ENCODE results near the gene GCDH. TPM values are rescaled to one million over a fixed set of nuclear protein-coding genes. Genes with fewer than 3 reads are reported as not detected.

GCDH gene
- total RNA-seq, 1 experiment from 2014 or later, result 53.2 TPM

GRCh38 chr19:12943437-12944044, 52.6 kb downstream of the GCDH start:
- H2BK15ac ChIP-seq (ENCODE audit: low read depth, low read length), result no peak overlapping the region
- H3K4me2 ChIP-seq (ENCODE audit: insufficient read depth, insufficient read length, low read length), result no peak overlapping the region
- peak overlapping the region in 1 of 2 experiments; percentile 61; a peak in 3 of 5 replicates for H3K4me3 Mint-ChIP-seq
- no peak overlapping the region for H2AK5ac ChIP-seq (ENCODE audit: insufficient read length, low read length)
- H3K27me3 Mint-ChIP-seq (ENCODE audit: low read depth), result no peaks in the 10 kb centered on the region; the same call in 1 of the 2 replicates
- no peak overlapping the region for H2AFZ ChIP-seq (ENCODE audit: low read length)
- H3K18ac ChIP-seq (ENCODE audit: insufficient read length, low read depth, low read length), result no peak overlapping the region
- H3K9me3 Mint-ChIP-seq, result peaks cover 0 to 3% of the 10 kb centered on the region in 2 experiments; a peak in 1 of 5 replicates
- TF ChIP-seq CTCF (conservative IDR thresholded peaks at IDR 0.05), result no peak
- H3K4ac ChIP-seq (ENCODE audit: low read depth, low read length), result no peak overlapping the region
- H4K20me1 ChIP-seq (ENCODE audit: control insufficient read depth, insufficient read depth, insufficient read length), result no peaks in the 10 kb centered on the region
- H3K27ac Mint-ChIP-seq, result peak overlapping the region in 2 of 3 experiments; percentile 59 to 93; a peak in 3 of 7 replicates
- H3K9ac ChIP-seq (ENCODE audit: extremely low read depth, insufficient read length, low read length), result no peak overlapping the region
- no peak overlapping the region for H2BK120ac ChIP-seq (ENCODE audit: low read depth, low read length, poor library complexity, severe bottlenecking)
- peaks cover 21 to 42% of the 10 kb centered on the region in 2 experiments for H3K4me1 Mint-ChIP-seq
- no peak overlapping the region for H2BK5ac ChIP-seq (ENCODE audit: insufficient read length, low read length)
- H2BK20ac ChIP-seq (ENCODE audit: low read depth, low read length, poor library complexity, severe bottlenecking), result no peak overlapping the region
- H4K8ac ChIP-seq (replicated peaks; ENCODE audit: insufficient read length, low read depth, low read length), result no peak overlapping the region
- H4K91ac ChIP-seq (ENCODE audit: insufficient read length, low read depth, low read length), result no peak overlapping the region
- no peak overlapping the region for H3K27ac ChIP-seq (ENCODE audit: insufficient read length, low read depth, low read length)
- no CpG with 5 or more reads among the region's 18 CpGs for WGBS (ENCODE audit: extremely low coverage, insufficient read length, low lambda C conversion rate)
- no peaks in the 10 kb centered on the region for H3K4me1 ChIP-seq (ENCODE audit: insufficient read depth, low read length)
- H3K9me3 ChIP-seq (ENCODE audit: control insufficient read depth, low read depth, low read length), result no peaks in the 10 kb centered on the region
- no peaks in the 10 kb centered on the region for H3K27me3 ChIP-seq (ENCODE audit: insufficient read depth, low read length)
- no peak overlapping the region for H3T11ph ChIP-seq (ENCODE audit: low read length)
- peaks cover 6% of the 10 kb centered on the region for H3K79me1 ChIP-seq (ENCODE audit: insufficient read depth, low read depth, low read length, poor library complexity, severe bottlenecking)
- no peak overlapping the region for H3K14ac ChIP-seq (ENCODE audit: insufficient read depth, low read length)
- H4K5ac ChIP-seq (ENCODE audit: insufficient read length, low read depth, low read length), result no peak overlapping the region
- peaks cover 6% of the 10 kb centered on the region; the same call in 1 of the 2 replicates for H3K79me2 ChIP-seq (ENCODE audit: insufficient read depth, low read length)
- no peak overlapping the region for H2BK12ac ChIP-seq (ENCODE audit: insufficient read length, low read depth, low read length)
- H3K23ac ChIP-seq (ENCODE audit: insufficient read length, low read depth, low read length), result no peak overlapping the region
- no peak overlapping the region for H3K56ac ChIP-seq (ENCODE audit: insufficient read length, low read depth, low read length)
- H3K36me3 Mint-ChIP-seq (ENCODE audit: insufficient read depth in 1 of 3, low read depth in 3 of 3), result peaks cover 62 to 84% (median 77%) of the 10 kb centered on the region in 3 experiments
- peaks cover 4% of the 10 kb centered on the region for H3K23me2 ChIP-seq (ENCODE audit: insufficient read length, low read depth, low read length, poor library complexity, severe bottlenecking)
- DNase-seq, result no peak

Measured in H9 (cell line).